ENCODE data around the gene CACNA2D2.

DNA sequence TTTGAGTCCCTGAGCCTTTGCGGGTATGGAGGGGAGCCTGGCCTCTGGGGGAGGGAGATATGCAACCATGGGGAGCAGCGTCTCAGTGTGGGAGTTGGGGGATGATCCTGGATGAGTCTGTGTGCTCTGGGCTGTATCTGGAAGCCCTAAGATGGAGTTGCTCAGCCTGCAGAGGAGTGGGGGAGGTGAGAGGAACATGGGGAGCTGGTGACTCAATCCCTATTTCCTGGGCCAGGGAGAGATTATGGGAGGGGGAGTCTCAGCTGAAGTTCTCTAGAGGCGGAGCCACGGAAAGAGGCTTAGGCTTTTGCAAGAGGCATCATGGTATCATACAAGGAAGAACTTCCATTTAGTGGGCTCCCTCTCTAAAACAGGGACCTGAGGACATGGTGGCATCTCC, 84.6 kb downstream of the CACNA2D2 start:
- TF ChIP-seq, protein P1, sequence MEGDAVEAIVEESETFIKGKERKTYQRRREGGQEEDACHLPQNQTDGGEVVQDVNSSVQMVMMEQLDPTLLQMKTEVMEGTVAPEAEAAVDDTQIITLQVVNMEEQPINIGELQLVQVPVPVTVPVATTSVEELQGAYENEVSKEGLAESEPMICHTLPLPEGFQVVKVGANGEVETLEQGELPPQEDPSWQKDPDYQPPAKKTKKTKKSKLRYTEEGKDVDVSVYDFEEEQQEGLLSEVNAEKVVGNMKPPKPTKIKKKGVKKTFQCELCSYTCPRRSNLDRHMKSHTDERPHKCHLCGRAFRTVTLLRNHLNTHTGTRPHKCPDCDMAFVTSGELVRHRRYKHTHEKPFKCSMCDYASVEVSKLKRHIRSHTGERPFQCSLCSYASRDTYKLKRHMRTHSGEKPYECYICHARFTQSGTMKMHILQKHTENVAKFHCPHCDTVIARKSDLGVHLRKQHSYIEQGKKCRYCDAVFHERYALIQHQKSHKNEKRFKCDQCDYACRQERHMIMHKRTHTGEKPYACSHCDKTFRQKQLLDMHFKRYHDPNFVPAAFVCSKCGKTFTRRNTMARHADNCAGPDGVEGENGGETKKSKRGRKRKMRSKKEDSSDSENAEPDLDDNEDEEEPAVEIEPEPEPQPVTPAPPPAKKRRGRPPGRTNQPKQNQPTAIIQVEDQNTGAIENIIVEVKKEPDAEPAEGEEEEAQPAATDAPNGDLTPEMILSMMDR (IDR thresholded peaks at IDR 0.05): no peak
- TF ChIP-seq POLR2A (IDR thresholded peaks at IDR 0.05) (no peak), POLR2AphosphoS5 (IDR thresholded peaks at IDR 0.05) (no peak)
